Stomach smooth muscle (tissue), 2 donors: ENCODE results near the gene ADAMTS8.

ENCODE experiments used
- H3K27ac ChIP-seq: one replicate; pipeline ENCODE4 v1.7.0; 2013; ENCODE audit warnings: mild to moderate bottlenecking, low read length, inconsistent platforms
- H3K27me3 ChIP-seq, 2 donors: one replicate each; pipeline ENCODE4 v1.7.0; 2013; ENCODE audit warnings: low read length in 2 of 2; ENCODE audit not compliant: insufficient read depth in 2 of 2, control insufficient read depth in 1 of 2
- H3K36me3 ChIP-seq, 2 donors: one replicate each; pipeline ENCODE4 v1.7.0; 2013; ENCODE audit warnings: low read length in 2 of 2; ENCODE audit not compliant: control insufficient read depth in 2 of 2, insufficient read depth in 2 of 2
- H3K4me1 ChIP-seq: one replicate; pipeline ENCODE4 v1.7.0; 2013; ENCODE audit warnings: low read length; ENCODE audit not compliant: control insufficient read depth, insufficient read depth
- H3K4me3 ChIP-seq, 2 donors: one replicate each; pipeline ENCODE4 v1.7.0; 2013; ENCODE audit warnings: low read length in 2 of 2
- H3K9ac ChIP-seq, 2 donors: one replicate each; pipeline ENCODE4 v1.7.0; 2013; ENCODE audit warnings: low read length in 2 of 2, mild to moderate bottlenecking in 1 of 2
- H3K9me3 ChIP-seq, 2 donors: one replicate each; pipeline ENCODE4 v1.7.0; 2013; ENCODE audit warnings: low read length in 2 of 2; ENCODE audit not compliant: control insufficient read depth in 2 of 2
- donor health status: healthy.
- donor health status: Pancreatic carcinoma.

Gene ADAMTS8, protein sequence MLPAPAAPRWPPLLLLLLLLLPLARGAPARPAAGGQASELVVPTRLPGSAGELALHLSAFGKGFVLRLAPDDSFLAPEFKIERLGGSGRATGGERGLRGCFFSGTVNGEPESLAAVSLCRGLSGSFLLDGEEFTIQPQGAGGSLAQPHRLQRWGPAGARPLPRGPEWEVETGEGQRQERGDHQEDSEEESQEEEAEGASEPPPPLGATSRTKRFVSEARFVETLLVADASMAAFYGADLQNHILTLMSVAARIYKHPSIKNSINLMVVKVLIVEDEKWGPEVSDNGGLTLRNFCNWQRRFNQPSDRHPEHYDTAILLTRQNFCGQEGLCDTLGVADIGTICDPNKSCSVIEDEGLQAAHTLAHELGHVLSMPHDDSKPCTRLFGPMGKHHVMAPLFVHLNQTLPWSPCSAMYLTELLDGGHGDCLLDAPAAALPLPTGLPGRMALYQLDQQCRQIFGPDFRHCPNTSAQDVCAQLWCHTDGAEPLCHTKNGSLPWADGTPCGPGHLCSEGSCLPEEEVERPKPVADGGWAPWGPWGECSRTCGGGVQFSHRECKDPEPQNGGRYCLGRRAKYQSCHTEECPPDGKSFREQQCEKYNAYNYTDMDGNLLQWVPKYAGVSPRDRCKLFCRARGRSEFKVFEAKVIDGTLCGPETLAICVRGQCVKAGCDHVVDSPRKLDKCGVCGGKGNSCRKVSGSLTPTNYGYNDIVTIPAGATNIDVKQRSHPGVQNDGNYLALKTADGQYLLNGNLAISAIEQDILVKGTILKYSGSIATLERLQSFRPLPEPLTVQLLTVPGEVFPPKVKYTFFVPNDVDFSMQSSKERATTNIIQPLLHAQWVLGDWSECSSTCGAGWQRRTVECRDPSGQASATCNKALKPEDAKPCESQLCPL

DNA sequence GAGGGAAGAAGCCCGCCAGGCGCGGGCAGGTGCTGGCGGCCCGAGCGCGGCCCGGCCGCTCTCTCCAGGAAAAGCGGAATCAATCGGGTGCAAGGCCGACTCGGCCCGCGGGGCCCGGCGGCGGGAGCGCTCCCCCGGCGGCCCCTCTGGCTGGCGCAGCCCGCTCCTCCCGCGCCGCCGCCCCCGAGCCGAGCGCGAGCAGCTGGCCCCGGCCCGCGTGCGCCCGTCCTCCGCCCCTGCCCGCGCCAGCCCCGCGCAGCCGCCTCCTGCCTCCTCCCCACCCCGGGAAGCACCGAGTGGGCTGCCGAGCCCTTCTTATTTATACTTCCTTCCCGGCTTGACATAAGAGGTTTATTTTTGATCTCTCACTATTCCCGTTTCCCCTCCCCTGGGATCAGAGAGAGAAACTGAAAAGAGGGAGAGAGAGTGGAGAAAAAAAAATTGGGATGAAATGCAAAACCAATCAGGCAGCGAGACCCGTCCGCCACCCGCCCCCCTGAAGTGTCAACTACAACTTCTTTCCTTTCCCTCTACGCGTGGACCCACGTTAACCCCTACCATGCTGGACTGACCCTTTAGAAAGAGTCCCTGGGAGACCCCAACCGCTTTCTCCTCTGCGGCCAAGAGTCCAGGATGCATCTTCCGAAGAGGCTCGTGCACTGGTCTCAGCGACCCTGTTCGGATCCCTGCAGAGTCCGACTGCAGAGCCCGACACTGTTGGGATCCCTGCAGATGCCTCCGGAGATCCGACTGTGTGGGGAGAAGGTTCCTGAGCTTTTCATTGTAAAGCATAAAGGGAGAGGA, at the start of gene ADAMTS8:
Gene ADAMTS8 (minus strand): TSS at position 294 of the 804 bp plus-strand sequence. CDS start 323 bp downstream, outside the sequence.
- Histone ChIP-seq H3K9me3 (no peaks in the 10 kb centered on the region), H3K36me3 (no peaks in the 10 kb centered on the region), H3K27ac (no peak within 1 kb of the TSS), H3K27me3 (no peaks in the 10 kb centered on the region), H3K4me3 (peak within 1 kb of the TSS; percentile 64 to 70), H3K9ac (peak within 1 kb of the TSS; percentile 42 to 76), H3K4me1 (peaks cover 28% of the 10 kb centered on the region)

DNA sequence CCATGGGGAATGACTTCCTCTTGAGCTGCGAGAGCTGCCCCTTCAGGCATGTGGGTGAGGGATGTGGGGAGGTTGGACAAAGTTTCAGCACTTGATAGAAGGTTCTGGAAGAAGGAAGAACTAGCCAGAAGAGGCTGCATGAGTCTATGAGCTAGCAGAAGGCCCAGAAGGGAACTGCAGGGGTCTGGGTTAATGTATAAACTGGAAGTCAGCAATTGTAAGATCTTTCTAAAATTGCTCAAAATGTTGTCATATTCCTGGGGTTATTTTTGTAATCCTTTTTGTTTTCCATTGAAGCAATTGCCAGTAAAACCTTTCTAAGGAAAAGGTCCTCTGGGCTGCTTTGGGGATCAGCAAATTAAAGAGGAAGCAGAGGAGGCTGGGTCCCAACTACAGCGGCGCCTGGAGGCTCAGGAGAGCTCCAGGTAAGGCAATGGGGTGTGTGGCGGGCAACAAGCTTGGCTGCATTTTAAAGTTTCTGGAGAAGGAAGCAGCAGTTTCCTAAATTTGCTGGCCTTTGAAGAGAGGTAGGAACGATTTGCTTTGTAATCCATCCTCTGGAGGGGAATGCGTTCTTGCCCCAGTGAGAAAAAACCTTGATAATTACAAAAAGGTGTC, 49.3 kb upstream of the ADAMTS8 start:
- no peak overlapping the region for H3K4me3 ChIP-seq

DNA sequence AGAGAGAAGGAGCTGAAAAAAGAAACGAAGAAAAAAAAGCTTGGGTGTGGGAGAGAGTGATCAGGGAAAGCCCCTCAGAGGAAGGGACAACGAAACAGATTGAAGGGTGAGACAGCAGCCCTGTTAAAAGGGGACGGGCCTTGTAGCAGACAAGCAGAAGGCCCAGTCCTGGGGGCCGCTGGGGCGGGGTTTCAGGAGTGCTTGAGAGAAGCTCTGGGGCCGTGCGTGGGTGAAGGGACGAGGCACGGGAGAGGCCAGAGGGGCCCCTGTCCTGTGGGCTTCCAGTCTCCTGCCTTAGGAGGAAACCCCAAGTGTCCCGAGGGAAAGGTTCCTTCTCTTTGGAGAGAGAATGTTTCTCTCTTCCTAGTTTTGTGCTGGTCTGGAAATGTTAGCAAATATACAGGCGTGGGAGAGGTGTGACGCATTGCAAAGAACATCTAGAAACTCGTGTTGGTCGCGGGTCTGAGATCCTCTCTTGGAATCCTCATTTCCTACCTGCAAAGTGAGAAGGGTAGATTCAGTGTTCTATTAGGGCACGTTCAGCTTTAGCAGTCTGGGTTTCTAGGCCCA, 48.6 kb upstream of the ADAMTS8 start:
- H3K27ac ChIP-seq = no peak overlapping the region

More for the DNA sequence above, 49.3 kb upstream of the ADAMTS8 start:
- peaks cover 8% of the 10 kb centered on the region for H3K4me1 ChIP-seq
- H3K36me3 ChIP-seq = no peaks in the 10 kb centered on the region
- no peak overlapping the region for H3K9ac ChIP-seq
- H3K9me3 ChIP-seq = no peaks in the 10 kb centered on the region
- H3K27ac ChIP-seq = no peak overlapping the region
- H3K27me3 ChIP-seq = no peaks in the 10 kb centered on the region

DNA sequence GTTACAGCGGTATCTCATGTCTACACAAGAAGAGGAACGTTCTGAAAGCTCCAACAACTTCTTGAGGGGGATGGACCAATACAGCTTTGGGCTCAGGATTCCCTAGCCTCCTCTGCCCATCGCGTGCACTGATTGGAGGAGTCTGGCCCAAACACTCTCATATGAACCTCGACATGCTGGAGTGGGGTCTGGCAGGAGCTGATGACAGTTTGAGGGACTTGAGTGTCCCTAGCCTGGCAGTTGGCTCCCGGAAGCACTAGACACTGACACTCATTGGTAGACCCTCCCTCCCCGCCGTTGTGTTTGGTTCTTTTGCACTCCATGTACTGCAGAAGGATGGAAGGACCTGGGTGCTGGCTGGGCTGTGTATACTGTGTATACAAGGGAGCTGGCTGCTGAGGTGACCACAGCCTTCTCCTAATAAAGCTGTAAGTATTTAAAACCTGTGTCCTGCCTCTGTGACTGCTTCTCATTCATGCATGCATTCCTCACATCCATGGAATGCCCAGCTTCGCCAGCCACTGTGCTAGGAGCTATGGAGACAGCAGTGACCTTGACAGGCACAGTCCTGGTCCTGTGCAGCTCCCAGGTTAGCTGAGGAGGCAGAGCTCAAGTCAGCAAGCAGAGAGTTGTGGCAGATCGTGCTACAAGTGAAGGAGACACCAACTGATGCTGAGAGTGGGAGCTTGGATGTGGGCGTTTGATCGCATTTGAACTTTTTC, 48.0 kb upstream of the ADAMTS8 start:
- H3K27me3 ChIP-seq = no peaks in the 10 kb centered on the region
- H3K4me1 ChIP-seq = peaks cover 8% of the 10 kb centered on the region
- no peak overlapping the region for H3K4me3 ChIP-seq
- no peak overlapping the region for H3K9ac ChIP-seq
- H3K9me3 ChIP-seq = no peaks in the 10 kb centered on the region
- H3K27ac ChIP-seq = no peak overlapping the region
- H3K36me3 ChIP-seq = peaks cover 0 to 2% of the 10 kb centered on the region in 2 donors

More for the DNA sequence above, 48.6 kb upstream of the ADAMTS8 start:
- Histone ChIP-seq H3K27me3 (no peaks in the 10 kb centered on the region), H3K4me1 (peaks cover 8% of the 10 kb centered on the region), H3K36me3 (no peaks in the 10 kb centered on the region), H3K4me3 (no peak overlapping the region), H3K9ac (no peak overlapping the region), H3K9me3 (no peaks in the 10 kb centered on the region)

DNA sequence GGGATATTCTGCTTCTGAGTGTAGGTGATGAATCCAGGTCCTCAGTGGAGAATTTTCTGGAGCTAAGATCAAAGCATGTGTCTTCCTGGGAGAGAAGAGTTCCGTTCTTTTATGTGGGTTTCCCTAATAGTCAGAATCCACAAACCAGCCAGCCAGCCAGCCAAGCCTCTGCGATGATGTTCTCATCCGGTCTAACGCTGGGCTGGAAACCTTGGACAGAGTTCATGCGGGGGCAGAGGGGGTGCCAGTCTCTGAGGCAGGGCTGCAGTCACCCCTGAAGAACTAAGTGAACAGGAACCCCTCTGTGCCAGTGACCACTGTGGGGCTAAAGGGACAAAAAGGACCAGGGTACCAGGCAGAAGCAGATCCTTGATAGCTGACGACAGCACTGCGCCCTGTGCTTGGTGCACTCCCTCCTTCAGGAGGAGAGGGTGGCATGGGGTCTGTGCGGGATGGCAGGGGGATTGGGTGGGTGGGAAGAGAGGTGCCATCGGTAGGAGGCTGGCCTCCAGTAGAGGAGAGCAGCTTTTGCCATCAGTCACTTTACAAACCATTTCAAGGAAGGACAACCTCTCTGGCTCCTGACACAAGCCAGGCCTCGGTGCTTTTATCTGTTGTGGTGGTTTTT, 47.1 kb upstream of the ADAMTS8 start:
- Histone ChIP-seq H3K4me1 (peaks cover 8% of the 10 kb centered on the region), H3K9me3 (no peaks in the 10 kb centered on the region), H3K36me3 (peaks cover 0 to 5% of the 10 kb centered on the region in 2 donors), H3K9ac (no peak overlapping the region), H3K27me3 (no peaks in the 10 kb centered on the region), H3K4me3 (no peak overlapping the region), H3K27ac (no peak overlapping the region)

DNA sequence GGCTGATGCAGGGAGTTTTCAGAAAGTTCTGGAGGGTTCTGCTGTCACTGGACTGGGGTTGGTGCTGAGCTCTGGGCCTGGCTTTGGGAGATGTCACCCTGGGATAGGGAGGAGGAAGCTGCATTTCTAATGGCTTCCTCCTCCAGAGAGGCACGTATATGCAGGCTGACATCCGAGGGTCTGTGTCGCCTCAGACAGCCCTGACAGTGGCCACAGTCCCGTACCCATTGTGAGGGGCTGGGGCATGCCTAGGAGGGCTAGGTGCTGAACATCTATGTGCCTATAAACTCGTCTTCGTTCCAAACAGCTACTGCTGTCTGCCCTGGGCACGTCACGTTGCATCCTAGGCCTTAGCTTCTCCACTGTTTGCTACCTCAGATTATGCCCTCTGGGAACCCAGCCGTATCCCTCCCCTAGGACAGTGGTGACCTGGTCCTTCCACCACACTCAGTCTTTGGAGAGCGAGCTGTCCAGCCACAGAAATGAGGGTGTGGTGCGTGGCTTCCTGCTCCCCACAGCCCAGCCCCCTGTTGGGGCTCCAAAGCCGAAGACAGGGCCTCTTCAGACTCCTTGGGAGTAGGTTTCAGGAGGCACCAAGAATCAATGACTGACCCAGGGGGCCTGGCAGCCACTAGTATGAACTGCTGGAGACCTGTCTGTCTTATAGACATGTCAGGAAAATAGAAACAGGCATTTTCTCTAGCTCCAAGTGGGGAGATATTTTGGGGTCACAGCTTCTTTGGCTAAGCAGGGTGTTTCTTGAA, 46.4 kb upstream of the ADAMTS8 start:
- Histone ChIP-seq H3K4me1 (peaks cover 8% of the 10 kb centered on the region), H3K9ac (no peak overlapping the region), H3K4me3 (no peak overlapping the region), H3K9me3 (no peaks in the 10 kb centered on the region), H3K36me3 (peaks cover 0 to 5% of the 10 kb centered on the region in 2 donors), H3K27me3 (no peaks in the 10 kb centered on the region), H3K27ac (no peak overlapping the region)

DNA sequence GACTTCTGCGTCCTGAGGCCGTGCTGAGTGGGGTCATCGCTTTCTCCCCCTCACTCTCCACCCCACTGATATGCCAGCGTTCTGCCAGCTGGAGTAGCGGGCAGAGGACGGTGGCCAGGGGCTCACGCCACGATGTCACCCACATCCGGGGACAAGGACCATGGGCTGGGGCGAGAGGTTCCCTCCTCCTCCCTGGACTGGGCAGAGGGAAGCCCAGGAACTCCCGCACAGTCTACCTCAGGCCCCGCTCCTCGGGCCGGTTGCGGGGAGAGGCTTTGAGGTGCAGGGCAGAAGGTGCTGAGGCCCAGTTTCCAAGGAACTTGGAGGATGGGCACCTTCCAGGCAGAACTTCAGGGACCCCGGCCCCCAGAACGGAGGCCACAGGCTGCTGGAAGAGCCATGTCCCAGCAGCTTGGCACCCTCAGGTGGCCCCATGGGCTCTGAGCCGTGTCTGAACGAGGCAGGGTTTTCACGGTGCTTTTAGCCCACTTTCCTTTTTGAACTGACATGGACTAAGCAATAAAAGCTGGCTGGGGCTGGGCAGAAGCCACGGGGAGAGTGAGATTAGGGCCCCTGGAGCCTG, 45.5 kb upstream of the ADAMTS8 start:
- Histone ChIP-seq H3K27me3 (no peaks in the 10 kb centered on the region), H3K27ac (no peak overlapping the region)

DNA sequence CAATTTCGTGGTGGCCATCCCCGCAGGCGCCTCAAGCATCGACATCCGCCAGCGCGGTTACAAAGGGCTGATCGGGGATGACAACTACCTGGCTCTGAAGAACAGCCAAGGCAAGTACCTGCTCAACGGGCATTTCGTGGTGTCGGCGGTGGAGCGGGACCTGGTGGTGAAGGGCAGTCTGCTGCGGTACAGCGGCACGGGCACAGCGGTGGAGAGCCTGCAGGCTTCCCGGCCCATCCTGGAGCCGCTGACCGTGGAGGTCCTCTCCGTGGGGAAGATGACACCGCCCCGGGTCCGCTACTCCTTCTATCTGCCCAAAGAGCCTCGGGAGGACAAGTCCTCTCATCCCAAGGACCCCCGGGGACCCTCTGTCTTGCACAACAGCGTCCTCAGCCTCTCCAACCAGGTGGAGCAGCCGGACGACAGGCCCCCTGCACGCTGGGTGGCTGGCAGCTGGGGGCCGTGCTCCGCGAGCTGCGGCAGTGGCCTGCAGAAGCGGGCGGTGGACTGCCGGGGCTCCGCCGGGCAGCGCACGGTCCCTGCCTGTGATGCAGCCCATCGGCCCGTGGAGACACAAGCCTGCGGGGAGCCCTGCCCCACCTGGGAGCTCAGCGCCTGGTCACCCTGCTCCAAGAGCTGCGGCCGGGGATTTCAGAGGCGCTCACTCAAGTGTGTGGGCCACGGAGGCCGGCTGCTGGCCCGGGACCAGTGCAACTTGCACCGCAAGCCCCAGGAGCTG, 44.8 kb upstream of the ADAMTS8 start:
- Histone ChIP-seq H3K9me3 (no peaks in the 10 kb centered on the region), H3K4me3 (no peak overlapping the region), H3K27ac (no peak overlapping the region), H3K27me3 (no peaks in the 10 kb centered on the region), H3K36me3 (peaks cover 0 to 5% of the 10 kb centered on the region in 2 donors), H3K4me1 (peaks cover 6% of the 10 kb centered on the region), H3K9ac (no peak overlapping the region)

More for the DNA sequence above, 45.5 kb upstream of the ADAMTS8 start:
- Histone ChIP-seq H3K4me1 (peaks cover 8% of the 10 kb centered on the region), H3K9me3 (no peaks in the 10 kb centered on the region), H3K4me3 (no peak overlapping the region), H3K9ac (no peak overlapping the region), H3K36me3 (peaks cover 0 to 5% of the 10 kb centered on the region in 2 donors)
